Measurements from ENCODE around the gene FPR1.

- TF ChIP-seq EZH2 (IDR thresholded peaks at IDR 0.05; ENCODE audit: insufficient read depth, poor library complexity, severe bottlenecking) (no peak), EZH2phosphoT487 (IDR thresholded peaks at IDR 0.05; ENCODE audit: insufficient read depth, low read depth) (no peak)
These were observed 35.8 kb downstream of the FPR1 start for GRCh38 chr19:51715850-51716249.

Data from GM23248 (cell line).